HG02852 (cell line): ENCODE results near the gene PLA2G10.
"Not testable (repeated sequence)": the region's sequence is repeated elsewhere in the genome, so short reads cannot be mapped to it uniquely, and the experiment has no call there.

ENCODE experiments used
- ATAC-seq: cut with Tn5 transposase; IDR thresholded peaks from one replicate; pipeline ENCODE4 v1.9.1; 2021; ENCODE audit warnings: mild to moderate bottlenecking, moderate library complexity; ENCODE audit not compliant: unreplicated experiment

The PLA2G10 gene

DNA sequence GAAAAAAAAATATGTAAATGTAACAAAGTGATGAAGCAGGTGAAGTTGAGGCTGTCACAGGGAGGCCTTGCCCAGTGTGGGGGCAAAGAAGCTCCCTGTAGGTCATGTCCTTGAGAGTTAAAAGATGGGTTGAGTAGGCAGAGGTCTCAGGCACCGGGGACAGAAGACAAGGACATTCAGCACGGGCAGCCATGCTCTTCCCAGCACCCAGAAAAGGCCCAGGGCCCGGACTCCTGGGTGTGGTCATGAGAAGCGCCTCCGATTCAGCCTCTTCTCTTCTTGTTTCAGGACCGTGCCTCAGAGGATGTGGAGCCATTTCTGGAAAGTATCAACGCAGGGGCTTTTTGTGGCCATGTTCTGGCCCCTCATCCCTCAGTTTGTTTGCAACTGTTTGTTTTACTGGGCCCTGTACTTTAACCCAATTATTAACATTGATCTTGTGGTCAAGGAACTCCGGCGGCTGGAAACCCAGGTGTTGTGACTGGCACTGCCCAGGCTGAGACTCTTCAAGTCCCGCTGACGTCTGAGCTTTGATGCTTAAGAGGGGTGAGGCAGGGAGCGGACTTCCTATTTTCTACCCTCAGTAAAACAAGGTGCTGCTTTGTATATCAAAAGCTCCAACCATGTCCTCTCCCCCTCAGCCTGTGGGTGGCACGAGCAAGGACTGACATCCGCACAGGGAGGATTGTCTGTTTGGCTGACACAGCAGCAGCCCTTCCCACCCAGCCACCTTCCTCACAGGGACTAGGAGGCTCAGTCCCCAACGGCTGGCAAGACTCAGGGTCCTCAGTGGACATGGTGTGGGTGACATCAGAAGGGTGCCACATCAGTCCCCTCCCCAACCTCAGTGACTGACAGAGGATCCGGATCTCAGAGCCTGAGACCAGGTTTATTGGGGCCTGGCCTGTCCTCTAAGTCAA lies 26.5 kb downstream of the PLA2G10 start:
- no peak for ATAC-seq

- peak; percentile 83 for ATAC-seq
Observed at GRCh38 chr16:14658063-14658462, 36.0 kb downstream of the PLA2G10 start.

- no peak for ATAC-seq
Observed at GRCh38 chr16:14652726-14653125, 41.4 kb downstream of the PLA2G10 start.

DNA sequence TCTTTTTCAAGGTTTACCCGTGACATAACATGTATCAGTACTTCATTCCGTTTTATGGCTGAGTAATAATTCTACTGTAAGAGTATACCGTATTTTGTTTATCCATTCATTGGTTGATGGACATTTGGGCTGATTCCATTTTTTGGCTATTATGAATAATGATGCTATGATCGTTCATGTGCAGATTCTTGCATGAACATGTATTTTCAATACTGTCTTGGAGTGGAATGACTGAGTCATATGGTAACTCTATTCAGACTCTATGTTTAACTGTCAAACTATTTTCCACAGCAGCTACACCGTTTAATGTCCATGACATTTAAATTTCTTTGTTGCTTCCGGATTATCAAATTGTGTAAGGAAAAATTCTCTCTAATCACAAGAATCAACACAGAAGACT lies 43.5 kb downstream of the PLA2G10 start:
- no peak for ATAC-seq

DNA sequence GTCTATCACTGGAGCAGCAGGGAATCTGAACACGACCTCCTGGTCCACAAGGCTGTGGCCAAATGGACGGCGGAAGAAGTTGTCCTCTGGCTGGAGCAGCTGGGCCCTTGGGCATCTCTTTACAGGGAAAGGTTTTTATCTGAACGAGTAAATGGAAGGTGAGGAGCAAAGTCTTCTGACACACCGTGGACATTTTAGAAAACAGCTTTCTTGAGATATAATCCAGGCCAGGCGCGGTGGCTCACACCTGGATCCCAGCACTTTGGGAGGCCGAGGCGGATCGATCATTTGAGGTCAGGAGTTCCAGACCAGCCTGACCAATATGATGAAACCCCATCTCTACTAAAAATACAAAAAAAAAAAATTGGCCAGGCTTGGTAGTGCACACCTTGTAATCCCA lies 44.3 kb downstream of the PLA2G10 start:
- no peak for ATAC-seq

GRCh38 chr16:14641926-14642325 lies 52.2 kb downstream of the PLA2G10 start:
- ATAC-seq, result no peak

GRCh38 chr16:14641206-14641605 lies 52.9 kb downstream of the PLA2G10 start:
- ATAC-seq, result no peak

- ATAC-seq, result no peak
Observed at GRCh38 chr16:14640538-14640937, 53.6 kb downstream of the PLA2G10 start.

GRCh38 chr16:14636951-14637240 lies 57.2 kb downstream of the PLA2G10 start:
- ATAC-seq, result not testable (repeated sequence)

DNA sequence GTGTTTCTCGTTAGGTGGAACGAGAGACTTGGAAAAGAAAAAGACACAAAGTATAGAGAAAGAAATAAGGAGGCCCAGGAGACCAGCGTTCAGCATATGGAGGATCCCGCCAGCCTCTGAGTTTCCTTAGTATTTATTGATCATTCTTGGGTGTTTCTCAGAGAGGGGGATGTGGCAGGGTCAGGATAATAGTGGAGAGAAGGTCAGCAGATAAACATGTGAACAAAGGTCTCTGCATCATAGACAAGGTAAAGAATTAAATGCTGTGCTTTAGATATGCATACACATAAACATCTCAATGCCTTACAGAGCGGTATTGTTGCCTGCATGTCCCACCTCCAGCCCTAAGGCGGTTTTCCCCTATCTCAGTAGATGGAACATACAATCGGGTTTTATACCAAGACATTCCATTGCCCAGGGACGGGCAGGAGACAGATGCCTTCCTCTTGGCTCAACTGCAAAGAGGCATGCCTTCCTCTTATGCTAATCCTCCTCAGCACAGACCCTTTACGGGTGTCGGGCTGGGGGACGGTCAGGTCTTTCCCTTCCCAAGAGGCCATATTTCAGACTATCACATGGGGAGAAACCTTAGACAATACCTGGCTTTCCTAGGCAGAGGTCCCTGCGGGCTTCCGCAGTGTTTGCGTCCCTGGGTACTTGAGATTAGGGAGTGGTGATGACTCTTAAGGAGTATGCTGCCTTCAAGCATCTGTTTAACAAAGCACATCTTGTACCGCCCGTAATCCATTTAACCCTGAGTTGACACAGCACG lies 57.7 kb downstream of the PLA2G10 start:
- ATAC-seq, result not testable (repeated sequence)

DNA sequence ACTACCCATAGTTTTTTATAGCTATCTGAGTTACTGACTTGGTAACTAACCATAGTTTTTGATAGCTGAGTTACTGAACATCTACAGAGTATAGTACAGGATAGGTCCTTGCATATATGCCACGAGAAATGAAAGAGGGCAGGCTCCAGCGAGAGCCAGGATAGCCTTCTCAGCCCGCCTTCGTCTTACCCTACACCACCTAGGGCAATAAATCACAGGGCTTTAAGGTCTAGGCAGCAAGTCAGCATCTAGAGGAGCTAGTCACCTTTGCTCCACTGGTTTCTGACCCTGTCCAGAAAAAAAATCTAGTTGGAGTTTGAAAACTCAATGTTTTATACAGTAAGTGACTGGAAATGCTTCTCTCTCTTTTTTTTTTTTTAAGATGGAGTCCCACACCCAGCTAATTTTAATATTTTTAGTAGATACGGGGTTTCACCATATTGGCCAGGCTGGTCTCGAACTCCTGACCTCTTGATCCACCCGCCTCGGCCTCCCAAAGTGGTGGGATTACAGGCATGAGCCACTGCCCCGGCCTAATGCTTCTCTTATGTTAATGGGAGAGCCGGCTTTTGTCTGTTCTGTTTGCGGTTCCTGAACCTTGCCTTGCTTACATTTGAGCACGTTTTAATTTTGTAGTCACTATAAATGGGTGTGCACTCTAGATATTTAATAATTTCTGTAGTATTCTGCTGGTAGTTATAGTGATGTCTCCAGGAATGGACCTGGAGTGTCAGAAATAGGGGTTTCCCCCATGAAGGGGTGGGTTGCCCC lies 58.5 kb downstream of the PLA2G10 start:
- no peak for ATAC-seq

DNA sequence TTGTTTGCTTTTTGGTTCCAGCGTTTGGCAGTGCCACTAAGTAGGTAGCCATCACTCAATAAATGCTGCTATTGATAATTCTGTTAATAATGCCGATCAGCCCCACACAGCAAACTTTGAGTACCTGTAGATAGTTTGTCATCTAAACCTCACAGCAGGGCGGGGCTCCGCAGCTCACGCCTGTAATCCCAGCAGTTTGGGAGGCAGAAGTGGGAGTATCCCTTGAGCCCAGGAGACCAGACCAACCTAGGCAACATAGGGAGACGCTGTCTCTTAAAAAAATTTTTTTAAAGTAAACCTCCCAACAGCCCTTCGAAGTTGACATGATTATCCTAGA lies 59.8 kb downstream of the PLA2G10 start:
- no peak for ATAC-seq

- peak; percentile 81 for ATAC-seq
Observed at GRCh38 chr16:14632693-14633569, 61.2 kb downstream of the PLA2G10 start, which contains the start of gene BFAR. Gene BFAR, plus strand, starts transcription at chr16:14632951. Its CDS starts 11,396 bp downstream, at chr16:14644347.

DNA sequence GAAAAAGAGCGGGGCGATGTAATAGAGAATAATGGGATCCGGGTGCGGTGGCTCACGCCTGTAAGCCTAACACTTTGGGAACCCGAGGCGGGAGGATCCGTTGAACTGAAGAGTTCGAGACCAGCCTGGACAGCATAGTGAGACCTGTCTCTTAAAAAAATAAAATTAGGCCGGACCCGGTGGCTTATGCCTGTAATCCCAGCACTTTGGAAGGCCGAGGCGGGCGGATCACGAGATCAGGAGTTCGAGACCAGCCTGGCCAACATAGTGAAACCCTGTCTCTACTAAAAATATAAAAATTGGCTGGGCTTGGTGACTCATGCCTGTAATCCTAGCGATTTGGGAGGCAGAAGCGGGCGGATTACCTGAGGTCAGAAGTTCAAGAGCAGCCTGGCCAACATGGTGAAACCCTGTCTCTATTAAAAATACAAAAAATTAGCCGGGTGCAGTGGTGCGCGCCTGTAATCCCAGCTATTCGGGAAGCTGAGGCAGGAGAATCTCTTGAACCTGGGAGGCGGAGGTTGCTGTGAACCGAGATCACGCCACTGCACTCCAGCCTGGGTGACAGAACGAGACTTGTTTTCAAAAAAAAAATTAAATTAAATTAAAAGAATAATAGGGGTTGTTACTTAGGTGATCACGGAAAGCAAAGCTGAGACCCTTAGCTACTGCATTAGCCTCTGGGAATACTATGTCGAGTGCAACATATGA lies 63.3 kb downstream of the PLA2G10 start:
- ATAC-seq, result not testable (repeated sequence)

GRCh38 chr16:14629919-14630619 lies 64.0 kb downstream of the PLA2G10 start, which contains the start of gene PARN:
Gene PARN, minus strand, starts transcription at chr16:14630260. Its CDS starts 135 bp downstream, at chr16:14630125.
- ATAC-seq, result peak; percentile 46

DNA sequence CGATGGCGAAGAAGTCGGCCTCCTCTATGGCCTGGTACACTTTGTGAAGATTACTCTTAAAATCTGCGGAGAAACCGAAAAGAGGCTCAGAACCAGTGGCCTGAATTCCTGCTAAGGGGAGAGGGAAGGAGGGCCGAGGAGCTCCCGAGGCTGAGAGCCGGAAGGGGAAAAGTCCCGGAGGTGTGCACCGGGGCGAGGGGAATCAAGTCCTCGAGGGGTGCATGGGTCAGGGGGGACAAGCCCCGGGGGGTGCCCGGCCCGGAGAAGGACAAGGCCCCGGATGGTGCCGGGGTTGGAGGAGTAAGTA lies 64.5 kb downstream of the PLA2G10 start:
- no peak for ATAC-seq

- no peak for ATAC-seq
Observed at GRCh38 chr16:14628806-14629611, 65.1 kb downstream of the PLA2G10 start.

GRCh38 chr16:14627078-14627477 lies 67.0 kb downstream of the PLA2G10 start:
- no peak for ATAC-seq
